NB4 (cell line): Measurements from ENCODE around the gene INPP5F.

Experiments
- DNase-seq: peaks from one replicate; pipeline ENCODE4 v3.0.0; 2010; ENCODE audit warnings: low read depth
- H3K4me3 ChIP-seq: one replicate; pipeline ENCODE4 v1.5.1; 2011; ENCODE audit warnings: mild to moderate bottlenecking, low read depth, low read length, moderate library complexity
- CTCF ChIP-seq: IDR thresholded peaks from one replicate; pipeline ENCODE4 v1.5.1; 2012; ENCODE audit warnings: low read depth, low read length
- MAX ChIP-seq: IDR thresholded peaks from 2 replicates; pipeline ENCODE4 v1.6.1; 2011; ENCODE audit warnings: low read depth, low read length
- MYC ChIP-seq: IDR thresholded peaks from 2 replicates; pipeline ENCODE4 v1.6.1; 2011; ENCODE audit warnings: low read depth, low read length
- POLR2A ChIP-seq: IDR thresholded peaks from 2 replicates; pipeline ENCODE4 v1.6.1; 2011; ENCODE audit warnings: mild to moderate bottlenecking; ENCODE audit not compliant: insufficient read length; ENCODE audit errors: extremely low read depth

INPP5F gene

GRCh38 chr10:119725517-119725827, 378 bp upstream of the INPP5F start:
- peak overlapping the region; percentile 71 for H3K4me3 ChIP-seq
- TF ChIP-seq MYC (0 out of 2 replicates have a peak, but pooled peaks have one; percentile 8), POLR2A (peak; percentile 79), MAX (peak; percentile 24; the same call in 1 of the 2 replicates), CTCF (no peak)
- no peak for DNase-seq

- peak overlapping the region; percentile 64 for H3K4me3 ChIP-seq
- TF ChIP-seq MAX: no peak
- no peak for TF ChIP-seq CTCF
- no peak for TF ChIP-seq MYC
- no peak for TF ChIP-seq POLR2A
- no peak for DNase-seq
Observed at GRCh38 chr10:119726676-119727261, 919 bp downstream of the INPP5F start.

GRCh38 chr10:119728172-119728800, 2.4 kb downstream of the INPP5F start:
- no peak overlapping the region for H3K4me3 ChIP-seq
- no peak for DNase-seq
- TF ChIP-seq POLR2A: no peak
- no peak for TF ChIP-seq CTCF
- TF ChIP-seq MYC: no peak
- no peak for TF ChIP-seq MAX

GRCh38 chr10:119734396-119735332, 8.8 kb downstream of the INPP5F start:
- no peak overlapping the region for H3K4me3 ChIP-seq
- TF ChIP-seq CTCF (no peak), MAX (no peak), MYC (no peak), POLR2A (no peak)
- DNase-seq: no peak

GRCh38 chr10:119735451-119735850, 9.6 kb downstream of the INPP5F start:
- TF ChIP-seq MYC (no peak), POLR2A (no peak), CTCF (no peak), MAX (no peak)
- no peak for DNase-seq

More at GRCh38 chr10:119735451-119735850, 9.6 kb downstream of the INPP5F start:
- H3K4me3 ChIP-seq: no peak overlapping the region
